ENCODE results near the gene PRKAR1B. TPM values are rescaled to one million over a fixed set of nuclear protein-coding genes. Genes with fewer than 3 reads are reported as not detected.

Gene PRKAR1B
- total RNA-seq, 1 experiment from 2014 or later = 24.8 TPM

- H3K27me3 Mint-ChIP-seq (ENCODE audit: unreplicated experiment) = no peaks in the 10 kb centered on the region
- no peaks in the 10 kb centered on the region for H3K4me1 Mint-ChIP-seq (ENCODE audit: low read depth, unreplicated experiment)
- intact Hi-C loops (cut with micrococcal nuclease; ENCODE audit: unreplicated experiment) = no loop called here
- peaks cover 14% of the 10 kb centered on the region for H3K36me3 Mint-ChIP-seq (ENCODE audit: insufficient read depth, unreplicated experiment)
- no peak overlapping the region for H3K4me3 Mint-ChIP-seq (ENCODE audit: low read depth, unreplicated experiment)
- no peak for DNase-seq
- no peak for TF ChIP-seq CTCF (IDR thresholded peaks at IDR 0.05; ENCODE audit: unreplicated experiment)
- no TSS peak for BruUV-seq (replicated peaks)
- CTCF ChIA-PET = no interaction called here
- peaks cover 5% of the 10 kb centered on the region for H3K9me3 Mint-ChIP-seq (ENCODE audit: low read depth, unreplicated experiment)
- no peak overlapping the region for H3K27ac Mint-ChIP-seq (ENCODE audit: unreplicated experiment)
Observed at GRCh38 chr7:676246-676971, 50.7 kb downstream of the PRKAR1B start.

DNA sequence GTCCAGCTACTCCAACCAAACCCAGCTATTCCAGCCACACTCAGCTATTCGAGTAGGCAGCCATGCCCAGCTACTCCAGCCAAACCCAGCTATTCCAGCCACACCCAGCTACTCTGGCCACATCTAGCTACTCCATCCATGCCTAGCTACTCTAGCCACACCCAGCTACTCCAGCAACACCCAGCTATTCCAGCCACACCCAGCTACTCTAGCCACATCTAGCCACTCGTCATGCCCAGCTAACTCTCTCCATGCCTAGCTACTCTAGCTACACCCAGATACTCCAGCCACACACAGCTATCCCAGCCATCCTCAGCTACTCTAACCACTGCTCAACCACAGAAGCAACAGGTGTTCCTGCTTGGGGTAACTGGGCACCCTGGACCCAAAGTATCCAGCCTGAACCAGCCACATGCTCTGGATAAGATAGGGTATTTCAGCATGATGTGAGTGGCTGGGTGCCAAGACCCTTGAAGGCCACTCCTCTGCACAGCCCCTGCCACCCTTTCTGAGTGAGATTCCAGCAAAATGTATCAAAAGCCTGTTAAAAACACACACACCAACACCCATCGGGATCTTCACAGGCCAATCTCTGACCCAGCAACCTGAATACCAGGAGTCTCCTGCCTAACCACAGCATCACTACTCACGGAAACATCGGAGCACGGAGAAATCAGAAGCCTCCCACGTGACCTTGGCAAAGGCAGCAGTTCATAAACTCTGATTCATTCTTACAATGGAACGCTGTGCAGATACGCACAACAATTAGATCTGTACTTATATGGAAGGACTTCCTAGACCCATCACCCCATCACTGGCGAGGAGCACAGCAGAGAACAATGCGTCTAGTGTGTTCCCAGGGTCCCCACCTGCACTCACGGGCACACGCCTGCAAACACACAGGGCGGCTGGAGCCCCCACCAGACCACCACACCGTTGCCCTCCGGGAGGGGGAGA lies 52.3 kb downstream of the PRKAR1B start:
- H3K36me3 Mint-ChIP-seq (ENCODE audit: insufficient read depth, unreplicated experiment) = peaks cover 14% of the 10 kb centered on the region
- no peak overlapping the region for H3K4me3 Mint-ChIP-seq (ENCODE audit: low read depth, unreplicated experiment)
- intact Hi-C loops (cut with micrococcal nuclease; ENCODE audit: unreplicated experiment) = no loop called here
- H3K4me1 Mint-ChIP-seq (ENCODE audit: low read depth, unreplicated experiment) = no peaks in the 10 kb centered on the region
- peaks cover 2% of the 10 kb centered on the region for H3K9me3 Mint-ChIP-seq (ENCODE audit: low read depth, unreplicated experiment)
- TF ChIP-seq CTCF (IDR thresholded peaks at IDR 0.05; ENCODE audit: unreplicated experiment) = no peak
- no peak for DNase-seq
- BruUV-seq (replicated peaks) = no TSS peak
- no peak overlapping the region for H3K27ac Mint-ChIP-seq (ENCODE audit: unreplicated experiment)
- H3K27me3 Mint-ChIP-seq (ENCODE audit: unreplicated experiment) = no peaks in the 10 kb centered on the region
- CTCF ChIA-PET = no interaction called here

DNA sequence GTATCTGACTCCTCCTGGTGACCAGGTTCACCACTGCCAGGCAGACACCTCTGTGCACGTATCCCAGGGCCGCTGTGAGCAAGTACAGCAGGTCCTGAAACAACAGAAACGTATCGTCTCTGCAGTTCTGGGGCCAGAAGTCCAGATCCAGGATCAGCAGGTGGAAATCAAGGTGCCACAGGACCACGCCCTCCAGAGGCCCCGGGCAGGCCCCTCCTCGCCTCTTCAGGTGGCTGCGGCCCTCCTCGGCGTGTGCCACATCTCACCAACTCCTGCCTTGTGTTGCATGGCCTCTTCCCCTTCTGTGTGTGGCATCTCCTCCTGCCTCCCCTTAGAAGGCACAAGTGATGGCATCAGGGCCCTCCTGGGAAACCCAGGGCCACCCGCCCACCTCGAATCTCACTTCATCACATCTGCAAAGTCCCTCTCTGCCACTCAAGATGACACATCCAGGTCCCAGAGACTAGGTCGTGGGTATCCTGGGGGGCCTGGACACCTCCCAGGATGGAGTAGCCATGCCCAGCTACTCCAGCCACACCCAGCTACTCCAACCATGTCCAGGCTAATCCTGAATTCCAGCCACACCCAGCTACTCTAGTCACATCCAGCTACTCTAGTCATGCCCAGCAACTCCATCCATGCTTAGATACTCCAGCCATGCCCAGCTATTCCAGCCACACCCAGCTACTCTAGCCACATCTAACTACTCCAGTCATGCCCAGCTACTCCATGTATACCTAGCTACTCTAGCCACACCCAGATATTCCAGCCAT lies 53.2 kb downstream of the PRKAR1B start:
- Mint-ChIP-seq H3K36me3 (ENCODE audit: insufficient read depth, unreplicated experiment) (peaks cover 14% of the 10 kb centered on the region), H3K27ac (ENCODE audit: unreplicated experiment) (no peak overlapping the region), H3K27me3 (ENCODE audit: unreplicated experiment) (no peaks in the 10 kb centered on the region), H3K4me1 (ENCODE audit: low read depth, unreplicated experiment) (no peaks in the 10 kb centered on the region), H3K9me3 (ENCODE audit: low read depth, unreplicated experiment) (no peaks in the 10 kb centered on the region), H3K4me3 (ENCODE audit: low read depth, unreplicated experiment) (no peak overlapping the region)
- TF ChIP-seq CTCF (IDR thresholded peaks at IDR 0.05; ENCODE audit: unreplicated experiment) = no peak
- intact Hi-C loops (cut with micrococcal nuclease; ENCODE audit: unreplicated experiment) = no loop called here
- no peak for DNase-seq
- BruUV-seq (replicated peaks) = no TSS peak
- CTCF ChIA-PET = no interaction called here

GRCh38 chr7:672891-673290 lies 54.2 kb downstream of the PRKAR1B start:
- CTCF ChIA-PET = interaction anchor here (0.6 kb wide), 1 partner anchor 84 kb away, joined by 8 read pairs; no protein-coding TSS in a partner anchor
- intact Hi-C loops (cut with micrococcal nuclease; ENCODE audit: unreplicated experiment) = no loop called here
- no peaks in the 10 kb centered on the region for H3K4me1 Mint-ChIP-seq (ENCODE audit: low read depth, unreplicated experiment)
- no peak for TF ChIP-seq CTCF (IDR thresholded peaks at IDR 0.05; ENCODE audit: unreplicated experiment)
- no peak overlapping the region for H3K4me3 Mint-ChIP-seq (ENCODE audit: low read depth, unreplicated experiment)
- BruUV-seq (replicated peaks) = no TSS peak
- H3K36me3 Mint-ChIP-seq (ENCODE audit: insufficient read depth, unreplicated experiment) = peaks cover 14% of the 10 kb centered on the region
- no peaks in the 10 kb centered on the region for H3K27me3 Mint-ChIP-seq (ENCODE audit: unreplicated experiment)
- H3K9me3 Mint-ChIP-seq (ENCODE audit: low read depth, unreplicated experiment) = no peaks in the 10 kb centered on the region
- H3K27ac Mint-ChIP-seq (ENCODE audit: unreplicated experiment) = no peak overlapping the region
- DNase-seq = no peak
